NCI-H1105 treated with DMSO at 0.1 percent for 48 hours (cell line): ENCODE data around the gene MISFA.
"Not testable (repeated sequence)": the region's sequence is repeated elsewhere in the genome, so short reads cannot be mapped to it uniquely, and the experiment has no call there.

Source experiments
- DNase-seq: peaks from one replicate; lab custom pipeline; 2025; lab: John Stamatoyannopoulos, UW

MISFA gene

DNA sequence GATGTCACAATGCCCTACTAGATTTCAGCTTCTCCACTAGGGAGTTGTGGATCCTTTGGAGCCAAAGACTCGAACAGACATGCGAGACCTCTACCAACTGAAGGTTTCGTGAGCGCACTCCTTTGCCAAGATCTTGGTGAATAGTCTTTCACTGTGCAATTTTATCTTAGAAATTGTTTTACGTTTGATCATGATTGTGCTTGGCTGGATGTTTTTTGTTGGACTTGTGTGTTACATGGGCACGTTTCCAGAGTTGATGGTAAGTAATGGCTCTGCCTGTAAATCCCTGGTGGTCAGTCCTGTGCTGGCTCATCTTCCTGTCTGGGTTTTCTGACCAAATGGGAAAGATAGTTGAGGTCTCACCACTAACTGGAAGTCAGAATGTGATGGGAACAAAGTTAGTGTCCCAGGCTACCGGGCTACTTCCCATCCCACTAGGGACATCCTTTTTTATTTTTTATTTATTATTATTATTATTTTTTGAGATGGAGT lies at the start of gene MISFA:
TSS of gene MISFA (plus strand) at position 51 of the 492 bp plus-strand sequence. CDS start at position 191, 140 bp downstream.
- DNase-seq = no peak

DNA sequence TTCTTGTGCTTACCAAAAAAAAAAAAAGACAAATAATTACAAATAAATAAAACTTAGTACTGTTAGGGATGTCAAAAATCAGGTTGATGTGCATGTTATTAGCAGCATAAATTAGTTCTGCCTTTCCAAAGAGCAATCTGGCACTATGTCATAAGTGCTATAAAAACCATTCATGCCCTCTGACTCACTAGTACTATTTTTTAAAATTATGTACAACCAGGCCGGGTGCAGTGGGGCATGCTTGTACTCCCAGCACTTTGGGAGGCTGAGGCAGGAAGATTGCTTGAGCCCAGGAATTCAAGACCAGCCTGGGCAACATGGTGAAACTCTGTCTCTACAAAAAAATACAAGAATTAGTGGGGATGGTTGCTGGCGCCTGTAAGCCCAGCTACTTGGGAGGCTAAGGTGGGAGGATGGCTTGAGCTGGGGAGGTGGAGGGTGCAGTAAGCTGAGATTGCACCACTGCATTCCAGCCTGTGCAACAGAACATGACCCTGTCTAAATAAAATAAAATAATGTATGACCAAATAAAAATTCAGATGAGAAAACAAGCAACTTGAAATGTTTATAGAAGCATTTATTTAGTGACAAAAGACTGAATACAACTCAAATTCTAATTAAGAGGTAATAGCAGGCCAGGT lies 36.4 kb upstream of the MISFA start:
- no peak for DNase-seq

GRCh38 chr11:18564149-18564548 lies 35.4 kb upstream of the MISFA start:
- no peak for DNase-seq

GRCh38 chr11:18566406-18566805 lies 33.2 kb upstream of the MISFA start:
- no peak for DNase-seq

DNA sequence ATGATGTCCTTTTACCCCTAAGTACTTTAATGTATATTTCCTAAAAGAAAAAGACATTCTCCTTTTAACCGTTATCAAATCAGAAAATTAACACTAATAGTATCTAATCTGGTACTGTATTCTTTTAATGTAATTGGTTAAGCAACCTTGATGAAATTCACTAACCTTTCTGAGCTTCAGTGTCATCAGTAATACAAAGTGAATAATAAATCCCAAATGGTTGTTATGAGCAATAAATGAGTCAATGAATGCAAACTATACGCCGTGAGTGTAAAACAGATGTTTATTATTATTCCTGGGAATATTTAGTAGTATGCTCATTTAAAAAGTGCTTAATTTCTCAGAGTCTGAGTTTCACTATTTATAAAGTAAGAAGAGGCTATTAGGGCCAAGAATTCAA lies 32.5 kb upstream of the MISFA start:
- DNase-seq = no peak

GRCh38 chr11:18575361-18575760 lies 24.2 kb upstream of the MISFA start:
- no peak for DNase-seq

DNA sequence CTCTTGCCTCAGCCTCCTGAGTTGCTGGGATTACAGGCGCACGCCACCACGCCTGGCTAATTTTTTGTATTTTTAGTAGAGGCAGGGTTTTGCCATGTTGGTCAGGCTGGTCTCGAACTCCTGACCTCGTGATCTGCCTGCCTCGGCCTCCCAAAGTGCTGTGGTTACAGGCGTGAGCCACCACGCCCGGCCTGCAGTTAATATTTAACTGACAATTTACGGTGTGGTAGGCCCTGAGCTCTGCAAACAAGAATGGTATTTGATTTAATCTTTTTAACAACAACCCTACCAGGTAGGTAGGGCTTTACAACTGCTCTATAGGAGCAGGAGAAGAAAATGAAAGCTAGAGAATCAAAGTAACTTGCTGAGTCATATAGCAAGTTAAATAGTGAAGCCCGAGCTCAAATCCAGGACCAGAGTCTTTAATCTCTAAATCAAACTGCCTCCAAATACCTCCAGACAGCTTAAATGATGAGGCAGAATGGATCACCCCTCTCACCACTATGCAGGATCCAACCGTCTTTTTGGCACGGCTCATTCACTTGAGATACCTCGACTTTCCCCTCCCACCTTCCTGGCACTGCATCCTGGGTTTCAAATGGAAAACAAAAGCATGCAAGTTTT lies 20.5 kb upstream of the MISFA start:
- DNase-seq = no peak

DNA sequence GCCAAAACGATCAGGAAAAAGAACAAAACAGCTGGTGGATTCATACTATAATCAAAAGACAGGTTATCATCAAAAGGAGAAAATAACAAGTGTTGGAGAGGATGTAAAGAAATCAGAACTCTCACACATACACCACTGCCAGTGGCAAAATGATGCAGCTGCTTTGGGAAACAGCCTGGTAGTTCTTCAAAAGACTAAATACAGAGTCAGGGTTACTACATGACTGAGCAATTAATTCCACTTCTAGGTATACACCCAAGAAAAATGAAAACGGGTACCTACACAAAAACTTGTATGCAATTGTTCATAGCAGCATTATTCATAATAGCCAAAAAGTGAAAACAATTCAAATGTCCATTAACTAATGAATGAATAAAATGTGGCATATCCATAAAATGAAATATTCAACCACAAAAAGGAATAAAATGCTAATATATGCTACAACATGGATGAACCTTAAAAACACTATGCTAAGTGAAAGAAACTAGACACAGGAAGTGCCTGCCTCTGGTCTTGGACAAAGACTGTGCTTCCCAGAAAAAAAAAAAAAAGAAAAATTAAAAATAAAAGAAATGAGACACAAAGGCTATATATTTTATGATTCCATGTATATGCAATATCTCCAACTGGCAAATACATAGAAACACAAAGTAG lies 19.3 kb upstream of the MISFA start:
- DNase-seq = no peak

- DNase-seq = no peak
Observed at GRCh38 chr11:18581825-18582224, 17.8 kb upstream of the MISFA start.

- peak; percentile 77 for DNase-seq
Observed at GRCh38 chr11:18588297-18589252, 11.0 kb upstream of the MISFA start, which contains the start of gene UEVLD. UEVLD (minus strand) TSS chr11:18588734; CDS start chr11:18588654, 80 bp downstream.

GRCh38 chr11:18590571-18590970 lies 9.0 kb upstream of the MISFA start:
- no peak for DNase-seq

DNA sequence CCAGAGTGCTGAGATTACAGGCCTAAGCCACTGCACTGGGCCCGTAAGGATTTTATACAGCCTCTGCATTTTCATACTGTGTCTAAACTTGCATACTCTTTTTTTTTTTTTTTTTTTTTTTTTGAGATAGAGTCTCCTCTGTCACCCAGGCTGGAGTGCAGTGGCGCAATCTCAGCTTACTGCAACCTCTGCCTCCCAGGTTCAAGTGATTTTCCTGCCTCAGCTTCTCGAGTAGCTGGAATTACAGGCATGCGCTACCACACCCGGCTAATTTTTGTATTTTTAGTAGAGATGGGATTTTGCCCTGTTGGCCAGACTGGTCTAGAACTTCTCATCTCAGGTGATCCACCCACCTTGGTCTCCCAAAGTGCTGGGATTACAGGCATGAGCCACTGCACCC lies 5.5 kb upstream of the MISFA start:
- DNase-seq = not testable (repeated sequence)

DNA sequence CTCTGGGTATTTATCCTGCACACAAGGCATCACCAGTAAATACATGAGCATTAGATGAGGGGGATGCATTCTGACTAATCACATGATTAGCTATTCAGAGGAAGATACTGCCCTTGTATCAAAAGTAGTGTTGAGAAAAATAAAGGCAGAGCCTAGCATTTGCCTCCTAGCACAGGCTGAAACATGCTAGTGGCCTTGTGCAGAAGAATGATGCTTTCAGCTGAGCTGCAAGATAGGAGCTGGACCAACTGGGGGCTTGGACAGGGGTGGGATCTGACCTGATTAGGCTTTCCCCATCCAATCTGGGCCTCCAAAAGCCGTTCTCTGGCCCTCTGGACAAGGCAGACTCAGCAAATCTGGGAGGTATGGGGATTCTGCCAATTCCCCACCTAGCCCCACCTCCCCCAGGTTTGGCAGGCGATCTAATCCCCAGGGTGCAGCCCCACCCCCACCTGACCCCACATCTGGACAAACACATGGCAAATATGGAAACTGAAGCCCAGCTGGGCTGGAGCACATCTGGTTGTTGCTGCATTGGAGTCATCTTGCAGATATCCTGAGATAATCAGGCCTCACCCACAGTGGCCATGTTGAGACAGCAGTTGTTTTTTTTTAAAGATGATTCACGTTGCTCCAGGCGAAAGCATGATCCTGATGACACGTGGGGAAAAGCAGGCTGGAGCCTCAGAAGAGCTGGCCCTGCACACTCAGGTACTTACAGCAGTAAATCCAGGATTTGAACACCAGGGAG lies 4.4 kb upstream of the MISFA start:
- no peak for DNase-seq

GRCh38 chr11:18600915-18601569 lies 1.5 kb downstream of the MISFA start:
- DNase-seq = no peak

- peak; percentile 56 for DNase-seq
Observed at GRCh38 chr11:18608376-18608775, 8.8 kb downstream of the MISFA start.

DNA sequence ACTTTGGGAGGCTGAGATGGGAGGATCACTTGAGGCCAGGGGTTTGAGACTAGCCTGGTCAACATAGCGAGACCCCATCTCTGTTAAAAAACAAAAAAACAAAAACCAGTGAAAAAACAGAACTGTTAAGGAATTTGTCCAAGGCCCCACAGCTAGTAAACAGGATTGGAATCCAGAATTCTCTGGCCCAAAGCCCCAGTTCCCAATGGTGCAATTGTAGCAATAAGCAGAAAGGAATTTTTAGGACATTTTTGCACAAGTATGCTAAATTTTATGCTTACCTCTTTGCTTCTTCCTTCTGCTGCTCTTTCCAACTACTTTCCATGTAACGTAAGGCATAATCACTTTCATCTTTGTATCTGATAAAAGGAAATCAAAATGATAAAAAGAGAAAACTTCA lies 11.6 kb downstream of the MISFA start:
- DNase-seq = no peak

DNA sequence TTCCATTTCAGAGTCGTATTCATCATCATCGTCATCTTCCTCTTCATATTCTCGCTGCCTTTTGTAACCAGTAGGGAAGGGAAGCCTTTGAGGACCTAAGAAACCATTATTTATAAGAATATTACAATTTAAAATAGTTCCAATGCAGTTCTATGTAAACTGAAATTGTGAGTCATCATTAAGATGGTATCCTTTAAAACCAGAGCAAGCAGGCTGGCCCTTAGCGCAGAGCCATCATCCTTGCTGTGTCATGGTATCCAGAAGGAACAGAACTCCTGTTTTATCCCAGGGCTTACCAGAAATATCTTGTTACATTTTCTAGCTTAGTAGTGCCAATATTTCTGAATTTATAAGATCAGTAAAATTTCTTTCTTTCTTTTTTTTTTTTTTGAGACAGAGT lies 12.8 kb downstream of the MISFA start:
- DNase-seq = no peak

DNA sequence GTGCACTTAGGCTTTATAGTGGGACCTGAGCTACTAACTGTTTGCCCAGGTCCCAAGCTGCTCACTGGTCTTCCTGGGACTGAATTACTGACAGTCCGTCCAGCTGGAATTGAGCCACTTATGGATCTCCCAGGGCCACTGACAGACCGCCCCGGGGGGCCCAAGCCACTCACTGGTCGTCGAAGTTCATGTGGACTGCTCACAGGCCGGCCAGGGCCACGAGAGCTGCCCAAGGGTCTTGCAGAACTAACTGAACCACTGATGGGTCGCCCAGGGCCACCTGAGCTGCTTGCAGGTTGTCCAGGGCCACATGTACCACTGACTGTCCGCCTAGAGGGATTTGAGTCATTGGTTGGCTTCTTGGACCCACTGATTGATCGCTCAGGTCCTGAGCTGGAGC lies 15.1 kb downstream of the MISFA start:
- no peak for DNase-seq

- no peak for DNase-seq
Observed at GRCh38 chr11:18615628-18616392, 16.2 kb downstream of the MISFA start.
